ENCODE results near the gene TSC22D4.

The TSC22D4 gene

DNA sequence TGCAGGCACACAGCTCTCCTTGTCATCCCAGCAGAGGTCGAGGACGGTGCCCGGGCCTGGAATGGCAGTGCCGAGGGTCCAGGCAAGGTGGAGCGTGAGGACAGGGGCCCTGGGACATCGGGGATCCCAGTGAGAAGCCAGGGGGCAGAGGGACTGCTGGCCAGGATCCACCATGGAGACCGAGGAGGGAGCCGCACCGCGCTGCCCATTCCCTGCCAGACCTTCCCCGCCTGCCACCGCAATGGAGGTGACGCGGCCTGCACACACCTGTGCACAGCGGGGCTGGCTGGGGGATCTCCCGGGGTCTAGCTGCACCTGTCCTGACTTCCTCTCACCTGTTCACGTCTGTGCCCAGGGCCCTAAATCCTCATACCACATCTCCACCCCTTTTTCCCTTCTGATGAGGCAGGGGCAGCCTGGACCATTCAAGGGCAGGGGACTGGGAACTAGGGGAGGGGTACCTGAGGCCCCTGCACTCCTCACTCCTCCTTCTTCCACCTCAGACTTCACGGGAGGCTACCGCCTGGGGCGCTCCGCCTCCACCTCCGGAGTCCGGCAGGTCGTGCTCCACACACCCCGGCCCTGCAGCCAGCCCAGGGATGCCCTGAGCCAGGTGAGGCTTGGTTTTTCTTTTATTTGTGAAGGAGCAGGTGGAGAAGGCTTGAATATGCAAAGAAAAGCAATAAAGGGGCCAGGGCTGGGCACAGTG lies 11.6 kb upstream of the TSC22D4 start:
- TF ChIP-seq, protein P1, sequence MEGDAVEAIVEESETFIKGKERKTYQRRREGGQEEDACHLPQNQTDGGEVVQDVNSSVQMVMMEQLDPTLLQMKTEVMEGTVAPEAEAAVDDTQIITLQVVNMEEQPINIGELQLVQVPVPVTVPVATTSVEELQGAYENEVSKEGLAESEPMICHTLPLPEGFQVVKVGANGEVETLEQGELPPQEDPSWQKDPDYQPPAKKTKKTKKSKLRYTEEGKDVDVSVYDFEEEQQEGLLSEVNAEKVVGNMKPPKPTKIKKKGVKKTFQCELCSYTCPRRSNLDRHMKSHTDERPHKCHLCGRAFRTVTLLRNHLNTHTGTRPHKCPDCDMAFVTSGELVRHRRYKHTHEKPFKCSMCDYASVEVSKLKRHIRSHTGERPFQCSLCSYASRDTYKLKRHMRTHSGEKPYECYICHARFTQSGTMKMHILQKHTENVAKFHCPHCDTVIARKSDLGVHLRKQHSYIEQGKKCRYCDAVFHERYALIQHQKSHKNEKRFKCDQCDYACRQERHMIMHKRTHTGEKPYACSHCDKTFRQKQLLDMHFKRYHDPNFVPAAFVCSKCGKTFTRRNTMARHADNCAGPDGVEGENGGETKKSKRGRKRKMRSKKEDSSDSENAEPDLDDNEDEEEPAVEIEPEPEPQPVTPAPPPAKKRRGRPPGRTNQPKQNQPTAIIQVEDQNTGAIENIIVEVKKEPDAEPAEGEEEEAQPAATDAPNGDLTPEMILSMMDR (IDR thresholded peaks at IDR 0.05; ENCODE audit: borderline replicate concordance, insufficient read depth, low read depth, low read length) = no peak

DNA sequence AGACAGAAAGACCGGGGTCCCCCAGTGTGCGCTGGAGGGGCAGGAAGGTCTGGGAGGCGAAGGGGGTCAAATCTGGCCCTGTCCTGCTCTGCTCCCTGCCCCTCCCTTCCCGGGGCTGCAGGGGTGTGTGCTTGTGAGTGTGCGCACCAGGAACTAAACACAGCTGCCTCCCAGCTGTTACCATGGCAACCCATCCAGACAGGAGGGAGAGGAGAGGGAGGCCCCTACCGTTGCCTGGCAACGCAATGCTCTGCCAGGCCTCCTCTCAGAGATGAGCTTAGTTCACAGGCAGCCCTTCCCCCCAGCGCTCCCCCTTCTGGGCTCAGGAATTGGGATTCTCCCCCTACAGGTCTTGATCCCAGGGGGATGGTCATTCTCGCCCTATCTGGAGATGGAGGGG lies 10.8 kb upstream of the TSC22D4 start:
- no peak overlapping the region for H3K4me3 ChIP-seq (ENCODE audit: low read depth, low read length)
- TF ChIP-seq, protein P1 (IDR thresholded peaks at IDR 0.05; ENCODE audit: borderline replicate concordance, insufficient read depth, low read depth, low read length) = no peak

More for the DNA sequence above, 11.6 kb upstream of the TSC22D4 start:
- H3K4me3 ChIP-seq (ENCODE audit: low read depth, low read length) = no peak overlapping the region

DNA sequence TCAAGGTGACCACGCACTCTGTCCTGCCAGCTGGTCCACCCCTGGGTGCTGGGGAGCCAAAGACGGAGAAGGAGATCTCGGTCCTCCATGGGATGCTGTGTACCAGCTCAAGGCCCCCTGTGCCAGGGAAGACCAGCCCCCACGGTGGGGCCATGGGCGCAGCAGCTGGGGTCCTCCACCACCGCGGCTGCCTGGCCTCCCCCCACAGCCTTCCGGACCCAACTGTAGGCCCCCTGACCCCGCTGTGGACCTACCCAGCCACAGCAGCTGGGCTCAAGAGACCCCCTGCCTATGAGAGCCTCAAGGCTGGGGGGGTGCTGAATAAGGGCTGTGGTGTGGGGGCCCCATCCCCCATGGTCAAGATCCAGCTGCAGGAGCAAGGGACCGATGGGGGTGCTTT lies 10.1 kb upstream of the TSC22D4 start:
- TF ChIP-seq, protein P1 (IDR thresholded peaks at IDR 0.05; ENCODE audit: borderline replicate concordance, insufficient read depth, low read depth, low read length) = no peak
- H3K4me3 ChIP-seq (ENCODE audit: low read depth, low read length) = no peak overlapping the region

DNA sequence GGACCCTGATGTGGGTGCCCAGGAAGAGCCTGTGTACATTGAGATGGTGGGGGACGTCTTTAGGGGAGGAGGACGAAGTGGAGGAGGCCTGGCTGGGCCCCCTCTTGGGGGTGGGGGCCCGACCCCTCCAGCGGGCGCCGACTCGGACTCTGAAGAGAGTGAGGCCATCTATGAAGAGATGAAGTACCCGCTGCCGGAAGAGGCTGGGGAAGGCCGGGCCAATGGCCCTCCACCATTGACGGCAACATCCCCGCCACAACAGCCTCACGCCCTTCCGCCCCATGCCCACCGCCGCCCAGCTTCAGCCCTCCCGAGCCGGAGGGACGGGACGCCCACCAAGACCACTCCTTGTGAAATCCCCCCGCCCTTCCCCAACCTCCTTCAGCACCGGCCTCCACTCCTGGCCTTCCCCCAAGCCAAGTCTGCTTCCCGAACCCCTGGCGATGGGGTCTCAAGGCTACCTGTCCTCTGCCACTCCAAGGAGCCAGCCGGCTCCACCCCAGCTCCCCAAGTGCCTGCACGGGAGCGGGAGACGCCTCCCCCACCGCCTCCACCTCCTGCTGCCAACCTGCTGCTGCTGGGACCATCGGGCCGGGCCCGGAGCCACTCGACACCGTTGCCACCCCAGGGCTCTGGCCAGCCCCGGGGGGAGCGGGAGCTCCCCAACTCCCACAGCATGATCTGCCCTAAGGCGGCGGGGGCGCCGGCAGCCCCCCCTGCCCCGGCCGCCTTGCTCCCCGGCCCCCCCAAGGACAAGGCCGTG lies 9.5 kb upstream of the TSC22D4 start:
- H3K4me3 ChIP-seq (ENCODE audit: low read depth, low read length) = no peak overlapping the region
- TF ChIP-seq, protein P1 (IDR thresholded peaks at IDR 0.05; ENCODE audit: borderline replicate concordance, insufficient read depth, low read depth, low read length) = no peak

DNA sequence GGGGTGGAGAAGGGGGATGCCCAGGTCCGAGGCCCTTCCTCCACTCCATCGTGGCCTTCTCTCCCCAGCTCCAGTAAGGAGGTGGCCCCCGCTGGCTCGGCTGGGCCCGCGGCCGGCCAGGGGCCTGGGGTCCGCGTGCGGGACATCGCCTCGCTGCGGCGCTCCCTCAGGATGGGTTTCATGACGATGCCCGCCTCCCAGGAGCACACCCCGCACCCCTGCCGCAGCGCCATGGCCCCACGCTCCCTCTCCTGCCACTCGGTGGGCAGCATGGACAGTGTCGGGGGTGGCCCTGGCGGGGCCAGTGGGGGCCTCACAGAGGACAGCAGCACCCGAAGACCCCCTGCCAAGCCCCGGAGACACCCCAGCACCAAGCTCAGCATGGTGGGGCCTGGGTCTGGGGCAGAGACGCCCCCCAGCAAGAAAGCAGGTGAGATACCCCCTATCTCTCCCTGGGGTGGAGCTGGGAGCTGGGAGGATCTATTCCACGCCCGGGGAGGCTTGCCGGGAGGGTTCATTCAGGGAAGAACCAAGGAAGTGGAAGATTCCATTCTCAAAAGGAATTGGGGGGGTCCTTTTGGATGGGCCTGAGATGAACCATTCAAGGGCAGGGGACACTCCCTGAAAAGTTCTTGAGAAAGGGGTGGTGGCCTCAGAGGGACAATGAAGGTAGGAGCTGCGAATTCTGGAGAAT lies 7.9 kb upstream of the TSC22D4 start:
- TF ChIP-seq, protein P1 (IDR thresholded peaks at IDR 0.05; ENCODE audit: borderline replicate concordance, insufficient read depth, low read depth, low read length) = no peak
- H3K4me3 ChIP-seq (ENCODE audit: low read depth, low read length) = no peak overlapping the region

GRCh38 chr7:100486111-100486636 lies 7.2 kb upstream of the TSC22D4 start:
- TF ChIP-seq, protein P1 (IDR thresholded peaks at IDR 0.05; ENCODE audit: borderline replicate concordance, insufficient read depth, low read depth, low read length) = no peak
- no peak overlapping the region for H3K4me3 ChIP-seq (ENCODE audit: low read depth, low read length)
